T-helper 1 cell treated with Interleukin-12 subunit alpha and Interleukin-12 subunit beta and Interleukin-4 antibody, amounts not matched to agents 30 ng/mL and 1 ng/mL, for 36 hours (primary cell): Measurements from ENCODE around the gene PRXL2B. TPM values are rescaled to one million over a fixed set of nuclear protein-coding genes. Genes with fewer than 3 reads are reported as not detected.

ENCODE experiments used
- intact Hi-C: fragments of 100-400 bp; cut with micrococcal nuclease; formaldehyde crosslinking; loops from one replicate; pipeline ENCODE4 v1.15.1; 2024
- total RNA-seq: library from RNA; stranded (reverse); gene quantifications from 2 replicates; pipeline ENCODE4 v1.2.3, GENCODE V29; 2022

The PRXL2B gene
- total RNA-seq, 1 donor from 2014 or later, result 35.2 TPM

DNA sequence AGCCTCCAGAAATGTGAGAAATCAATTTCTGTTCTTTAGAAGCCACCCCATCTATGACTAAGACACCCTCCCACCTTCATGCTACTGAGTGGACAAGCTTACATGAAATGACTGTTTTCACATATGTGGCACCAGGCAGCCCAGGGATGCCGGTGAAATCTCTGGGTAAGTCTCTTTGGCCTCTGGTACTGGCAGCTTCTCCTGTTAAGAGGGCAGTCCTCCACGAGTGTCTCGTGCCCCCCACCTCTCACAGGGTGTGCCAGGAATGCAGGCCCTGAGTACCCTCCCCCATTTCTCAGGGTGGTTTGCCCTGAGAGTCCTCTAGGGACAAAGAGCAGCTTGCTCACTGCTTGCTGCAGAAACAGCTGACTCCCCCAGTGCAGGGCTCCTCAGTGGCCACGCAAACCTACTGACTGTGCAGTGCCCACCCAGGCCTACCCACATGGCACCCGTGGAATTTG lies 3.2 kb upstream of the PRXL2B start:
- intact Hi-C loops, result no loop called here

DNA sequence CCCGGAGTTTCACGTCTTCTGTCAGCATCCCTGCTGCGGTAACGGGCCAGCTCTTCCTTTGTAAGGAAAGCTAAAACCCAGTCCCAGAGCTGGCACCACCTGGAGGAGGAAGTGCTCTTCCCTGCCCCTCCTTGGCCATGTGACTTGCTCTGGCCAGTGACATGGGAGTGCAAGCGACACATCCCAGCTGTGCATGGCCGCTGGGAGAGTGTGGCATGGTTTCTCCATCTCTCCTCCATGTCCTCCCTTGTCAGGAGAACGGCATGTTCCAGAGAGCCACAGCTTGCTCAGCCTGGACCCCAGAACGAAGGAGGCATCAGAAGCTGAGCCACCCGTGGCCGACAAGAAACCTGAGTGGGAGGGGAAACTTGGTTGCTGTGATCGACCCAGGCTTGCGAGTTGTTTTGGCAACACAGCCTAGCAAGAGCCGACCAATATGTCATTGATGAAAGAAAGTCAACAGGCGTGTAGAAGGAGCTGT lies 2.7 kb upstream of the PRXL2B start:
- intact Hi-C loops, result no loop called here

DNA sequence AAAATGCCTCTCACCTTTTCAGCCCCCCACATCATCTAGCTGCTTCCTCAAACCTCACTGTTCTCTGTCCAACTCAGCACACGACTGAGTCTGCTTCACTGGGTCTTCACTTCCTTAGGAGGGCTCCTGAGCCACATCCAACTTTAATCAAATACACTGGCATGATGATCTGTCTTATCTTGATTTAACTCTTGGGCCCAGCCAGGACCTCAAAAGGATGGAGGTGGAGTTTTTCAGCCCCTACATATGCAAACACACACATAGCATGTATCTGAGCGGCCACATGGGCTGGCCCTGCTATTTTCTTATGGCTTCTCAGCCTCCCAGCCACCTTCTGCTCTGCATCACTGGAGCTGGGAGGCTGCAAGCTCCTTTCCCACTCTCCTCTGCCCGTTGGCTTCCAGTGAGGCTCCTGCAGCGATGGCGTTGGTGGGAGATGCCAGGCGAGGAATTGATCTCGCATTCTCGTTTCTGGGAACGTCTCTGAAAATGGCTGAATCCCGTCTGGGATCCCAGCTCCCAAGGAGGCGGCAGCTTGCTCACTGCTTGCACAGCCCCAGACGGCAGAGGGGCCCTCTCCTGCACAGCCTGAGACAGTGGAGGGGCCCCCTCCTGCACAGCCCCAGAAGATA lies 1.8 kb upstream of the PRXL2B start:
- intact Hi-C loops, result loop anchor here (1.0 to 5.0 kb wide), 4 partner anchors 29 to 1042 kb away; partner anchors contain the start of genes MORN1, RER1, TNFRSF14 and TPRG1L

DNA sequence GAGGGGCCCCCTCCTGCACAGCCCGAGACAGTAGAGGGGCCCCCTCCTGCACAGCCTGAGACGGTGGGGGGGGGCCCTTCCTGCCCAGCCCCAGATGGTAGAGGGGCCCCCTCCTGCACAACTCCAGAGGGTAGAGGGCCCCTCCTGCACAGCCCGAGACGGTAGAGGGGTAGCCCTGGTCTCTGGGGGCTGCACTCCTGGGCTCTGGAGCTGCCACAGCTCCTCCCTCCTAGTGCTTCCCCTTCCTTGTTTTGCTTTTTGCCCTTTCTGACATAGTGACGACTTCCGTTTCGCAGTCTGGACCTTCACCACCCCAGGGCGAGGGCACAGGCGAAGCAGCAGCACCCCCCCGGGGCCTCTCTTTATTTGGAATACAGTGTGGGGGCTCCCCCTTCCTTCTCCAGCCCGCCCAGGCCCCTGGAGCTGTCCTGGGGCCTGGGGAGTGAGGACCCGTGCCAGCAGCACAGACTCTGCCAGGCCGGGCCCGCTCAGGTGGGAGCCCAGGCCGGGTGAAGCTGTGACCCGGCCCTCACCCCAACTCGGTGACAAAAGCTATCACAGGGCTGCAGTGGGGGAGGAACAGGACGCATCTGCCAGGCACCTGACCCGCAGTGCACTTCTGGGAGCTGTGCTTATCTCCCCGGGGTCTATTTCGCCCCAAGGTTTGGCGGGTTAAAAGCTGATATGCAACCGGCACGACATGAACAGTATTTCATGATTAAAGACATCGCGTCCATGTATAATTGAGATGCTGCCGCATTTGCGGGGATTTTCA lies 1.1 kb upstream of the PRXL2B start:
- intact Hi-C loops, result loop anchor here (1.0 to 5.0 kb wide), 13 partner anchors 7 to 1315 kb away; partner anchors contain the start of genes C1orf174, MORN1, PANK4 and PEX10

DNA sequence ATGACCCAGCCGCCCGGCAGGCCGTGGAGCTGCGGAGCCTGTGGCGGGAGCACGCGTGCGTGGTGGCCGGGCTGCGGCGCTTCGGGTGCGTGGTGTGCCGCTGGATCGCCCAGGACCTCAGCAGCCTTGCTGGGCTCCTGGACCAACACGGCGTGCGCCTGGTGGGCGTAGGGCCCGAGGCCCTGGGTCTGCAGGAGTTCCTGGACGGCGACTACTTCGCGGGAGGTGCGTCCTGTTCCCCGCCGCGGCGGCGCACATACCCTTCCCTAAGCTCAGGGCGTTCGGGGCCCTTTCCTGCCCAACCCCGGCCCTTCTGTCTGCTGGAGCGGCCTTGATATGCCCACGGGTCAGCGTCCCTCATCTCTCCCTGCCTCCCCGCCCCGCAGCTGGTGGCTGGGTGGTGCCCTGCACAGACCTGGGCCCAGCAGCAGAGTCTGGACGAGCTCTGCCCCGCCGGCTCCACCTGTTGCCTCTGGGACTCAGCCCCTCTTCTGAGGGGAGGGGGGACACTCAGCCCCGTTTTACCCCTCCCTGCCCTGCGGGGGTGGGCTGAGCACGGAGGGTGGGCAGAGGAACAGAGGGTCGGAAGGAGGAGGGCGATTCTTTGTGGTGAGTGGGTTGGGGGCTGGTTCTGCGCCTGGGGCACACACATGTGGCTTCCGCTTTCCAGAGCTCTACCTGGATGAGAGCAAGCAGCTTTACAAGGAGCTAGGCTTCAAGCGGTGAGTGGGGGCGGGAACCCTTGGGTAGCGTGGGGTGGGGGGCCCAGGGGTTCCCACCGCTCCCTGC lies 688 bp downstream of the PRXL2B start:
- intact Hi-C loops, result loop anchor here (2.0 to 5.0 kb wide), 2 partner anchors 1040 to 1314 kb away; partner anchors contain the start of genes C1orf174 and TPRG1L

DNA sequence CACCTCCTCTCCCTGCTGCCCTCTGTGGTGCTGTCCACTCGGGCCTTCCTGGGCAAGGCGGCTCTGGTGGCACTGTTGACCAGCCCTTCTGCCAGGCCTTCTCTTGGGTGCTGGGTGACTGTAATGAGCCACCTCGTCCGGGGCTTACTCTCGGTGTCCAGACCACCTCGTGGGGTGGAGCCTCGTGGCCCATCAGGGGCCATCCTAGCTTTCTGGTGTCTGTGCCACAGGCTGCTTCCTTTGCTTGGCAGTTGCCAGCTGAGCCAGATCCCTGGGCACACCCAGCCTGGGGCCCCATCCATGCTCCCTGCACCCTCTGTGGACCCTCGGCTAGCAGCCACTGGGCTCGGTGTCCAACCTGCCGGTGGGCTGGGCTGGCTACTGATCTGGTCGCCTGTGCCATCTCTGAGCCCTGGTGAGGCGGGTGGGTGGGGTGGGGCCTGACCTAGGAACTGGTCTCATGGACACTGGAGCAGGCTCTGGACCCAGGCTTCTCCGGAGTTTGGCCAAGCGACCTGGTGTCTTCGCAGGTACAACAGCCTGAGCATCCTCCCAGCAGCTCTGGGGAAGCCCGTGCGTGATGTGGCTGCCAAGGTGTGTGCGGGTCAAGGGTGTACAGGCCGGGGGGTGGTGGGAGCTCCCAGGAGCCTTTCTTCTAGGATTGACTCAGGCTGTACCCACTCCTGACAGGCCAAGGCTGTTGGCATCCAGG lies 1.4 kb downstream of the PRXL2B start:
- intact Hi-C loops, result loop anchor here (2.0 to 5.0 kb wide), 2 partner anchors 1039 to 1313 kb away; partner anchors contain the start of genes C1orf174 and TPRG1L

DNA sequence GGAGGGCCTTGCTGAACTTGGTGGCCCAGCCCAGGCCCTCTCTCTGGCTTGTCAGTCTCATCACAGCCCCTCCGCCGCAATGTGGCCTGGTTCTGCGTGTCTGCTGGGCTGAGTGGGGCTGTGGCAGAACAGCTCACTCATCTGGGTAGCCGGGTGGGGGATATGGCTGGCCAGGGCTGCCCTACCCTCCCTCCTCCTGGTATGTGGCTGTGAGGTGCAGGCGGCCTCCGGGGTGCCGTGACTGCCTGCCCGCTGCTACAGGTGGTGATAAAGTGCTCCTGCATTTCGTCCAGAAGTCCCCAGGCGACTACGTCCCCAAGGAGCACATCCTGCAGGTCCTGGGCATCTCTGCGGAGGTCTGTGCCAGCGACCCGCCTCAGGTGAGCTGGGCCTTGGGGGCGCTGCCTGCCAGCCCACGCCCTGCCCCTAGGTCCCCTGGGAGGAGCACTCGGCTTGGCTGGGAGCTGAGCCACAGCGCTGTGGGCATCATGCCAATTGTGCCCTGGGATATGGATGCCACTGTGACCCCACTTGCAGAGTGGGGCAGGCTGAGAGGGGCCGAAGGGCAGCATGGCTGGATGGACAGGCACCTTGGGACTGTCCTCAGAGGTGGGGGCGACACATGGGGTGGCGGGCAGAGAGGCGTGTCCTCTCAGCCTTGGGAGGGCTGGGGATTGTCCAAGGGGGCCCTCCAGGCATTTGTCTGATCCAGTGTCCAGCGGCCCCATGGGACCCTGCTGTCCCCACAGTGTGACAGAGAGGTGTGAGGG lies 2.3 kb downstream of the PRXL2B start:
- intact Hi-C loops, result loop anchor here (5.0 kb wide), 1 partner anchor 1038 kb away; the partner anchor contains the start of gene TPRG1L

DNA sequence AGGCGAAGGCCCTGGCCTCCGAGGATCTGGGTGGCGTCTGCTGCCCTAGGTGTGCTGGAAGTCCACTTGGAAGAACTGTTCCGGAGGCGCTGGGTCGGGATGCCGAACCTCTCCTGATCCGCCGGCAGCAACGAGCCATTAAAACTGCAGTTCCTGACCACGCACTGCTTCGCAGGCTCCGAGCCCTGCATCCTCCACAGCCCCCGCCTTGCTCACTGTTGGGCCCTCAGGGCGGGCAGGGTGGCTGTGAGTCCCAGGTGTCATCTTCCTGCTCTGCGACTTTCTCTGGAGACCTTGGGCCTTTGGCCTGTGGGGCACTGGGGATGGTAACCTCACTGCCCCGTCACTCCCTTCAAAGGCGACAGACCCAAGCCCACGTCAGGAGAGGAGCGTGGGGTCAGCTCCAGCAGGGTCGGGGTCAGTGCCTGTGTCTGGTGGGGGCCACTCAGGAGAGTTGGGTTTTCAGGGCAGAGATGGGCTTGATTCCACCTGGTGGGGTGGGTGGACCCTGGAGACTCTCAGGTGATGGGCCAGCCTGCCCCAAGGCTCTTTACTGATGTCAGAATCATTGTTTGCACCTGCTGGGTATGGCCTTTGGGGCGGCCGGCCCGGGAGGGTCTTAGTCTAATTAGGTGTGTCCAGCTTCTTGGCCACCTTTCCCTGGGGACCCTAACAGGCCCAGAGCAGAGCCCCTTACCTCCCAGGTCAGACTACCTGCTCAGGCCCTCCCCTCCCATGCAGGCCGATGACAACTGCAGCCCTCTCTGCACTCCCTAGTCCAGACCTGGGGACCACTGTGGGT lies 3.1 kb downstream of the PRXL2B start:
- intact Hi-C loops, result loop anchor here (5.0 kb wide), 1 partner anchor 1038 kb away; the partner anchor contains the start of gene TPRG1L

DNA sequence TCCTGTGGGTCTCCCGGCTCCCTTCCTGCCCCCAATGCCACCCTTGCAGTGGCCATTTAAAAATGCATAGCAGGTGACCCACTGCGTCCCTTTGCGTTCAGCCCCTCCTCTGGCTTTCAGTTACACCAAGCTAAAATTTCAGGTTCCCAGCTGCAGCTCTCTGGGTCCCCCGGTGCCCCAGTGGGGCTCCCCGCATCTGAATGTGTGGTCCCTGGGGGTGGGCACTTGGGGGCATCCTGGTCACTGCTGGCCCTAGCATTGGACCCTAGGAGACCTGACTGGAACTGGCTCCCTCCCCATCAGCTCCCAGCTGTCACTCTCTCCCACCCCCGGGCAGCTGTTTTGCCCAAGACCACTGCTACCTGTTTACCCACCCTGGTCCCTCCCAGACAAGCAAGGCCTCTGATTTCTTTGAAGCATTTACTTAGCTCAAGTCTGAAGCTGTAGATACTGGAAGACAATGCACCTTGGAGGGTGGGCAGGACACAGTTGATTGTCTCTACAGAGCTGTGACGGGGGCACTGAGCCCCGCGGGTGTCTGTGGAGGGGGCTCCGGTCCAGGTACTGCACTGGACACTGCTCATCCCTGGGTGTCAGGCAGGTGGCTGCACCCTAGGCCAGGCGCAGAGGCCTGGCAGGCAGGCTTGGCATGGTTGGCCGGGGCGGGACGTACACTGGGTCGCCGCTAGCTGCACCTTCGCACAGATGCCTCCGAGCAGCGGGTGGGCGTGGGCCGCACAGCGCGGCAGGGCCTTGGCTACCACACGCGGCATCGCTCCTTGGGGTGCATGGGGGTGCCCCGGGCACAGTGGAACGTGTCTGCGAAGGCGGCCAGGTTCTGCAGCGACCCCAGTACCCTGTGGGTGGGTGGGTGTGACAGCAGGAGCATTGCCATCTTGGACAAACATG lies 3.9 kb downstream of the PRXL2B start:
- intact Hi-C loops, result no loop called here

DNA sequence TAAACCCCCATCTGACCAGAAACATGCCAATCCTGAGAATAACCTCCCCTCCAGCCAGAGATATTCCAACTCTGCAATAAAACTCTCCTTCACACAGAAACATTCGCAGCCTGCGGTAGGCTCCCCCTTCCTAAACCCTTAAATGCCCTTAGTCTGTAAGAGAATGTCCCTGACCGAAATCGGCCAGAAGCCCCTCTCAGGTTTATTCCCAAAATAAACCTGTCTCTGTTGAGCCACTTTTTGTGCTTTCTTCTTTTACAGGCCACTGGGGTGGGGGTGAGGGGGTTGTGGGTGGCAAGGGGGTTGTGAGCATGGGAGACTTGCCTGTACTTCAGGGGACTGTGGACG lies 4.6 kb downstream of the PRXL2B start:
- intact Hi-C loops, result no loop called here

DNA sequence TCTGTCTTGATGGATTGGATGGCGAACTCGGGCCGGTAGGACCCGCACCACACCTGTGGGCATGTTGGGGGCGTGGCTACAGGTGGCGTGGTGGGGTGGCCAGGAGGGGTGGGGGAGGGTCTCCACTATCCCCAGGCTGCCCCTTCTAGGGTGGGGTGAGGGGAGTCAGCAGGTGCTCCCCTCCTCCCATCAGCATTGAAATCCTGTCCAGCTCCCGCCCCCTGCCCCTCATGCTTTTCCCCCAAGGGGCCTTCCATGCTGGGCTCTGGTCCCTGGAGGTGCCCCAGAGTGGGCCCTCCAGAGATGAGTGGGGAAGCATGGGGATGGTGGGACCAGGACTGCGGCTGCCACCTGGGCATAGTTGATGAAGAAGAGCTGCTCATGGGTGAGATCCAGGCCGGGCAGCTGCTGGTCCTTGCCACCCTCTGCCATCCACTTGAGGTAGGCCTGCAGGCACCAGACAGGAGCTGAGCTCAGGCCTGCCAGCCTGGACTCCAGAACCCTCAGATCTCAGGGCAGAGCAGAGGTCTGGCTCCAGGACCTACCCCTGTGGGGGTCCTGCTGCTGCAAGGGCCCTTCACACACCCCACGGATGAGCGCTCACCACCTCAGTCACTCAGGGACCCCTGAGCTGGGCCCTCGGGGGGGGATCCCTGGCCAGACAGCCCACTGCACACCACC lies 5.1 kb downstream of the PRXL2B start:
- intact Hi-C loops, result no loop called here

DNA sequence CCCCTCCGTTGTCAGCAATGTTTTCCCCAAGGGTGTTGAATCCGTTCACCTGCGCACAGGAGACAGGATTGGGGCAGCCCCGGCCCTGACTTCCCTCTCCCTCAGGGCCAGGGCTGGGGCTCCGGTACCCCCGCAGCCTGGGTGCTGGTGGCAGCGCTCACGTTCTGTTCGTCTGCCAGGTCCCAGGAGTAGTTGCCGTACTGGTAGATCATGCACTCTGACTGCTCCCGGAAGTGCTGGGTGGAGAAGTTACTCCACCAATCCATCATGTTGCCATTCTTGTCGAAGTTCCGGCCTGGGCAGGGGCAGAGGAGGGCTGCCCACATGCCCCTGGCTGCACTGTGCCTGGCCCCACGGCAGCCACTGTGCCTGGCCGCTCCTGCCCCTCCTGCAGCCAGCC lies 6.1 kb downstream of the PRXL2B start:
- intact Hi-C loops, result no loop called here

DNA sequence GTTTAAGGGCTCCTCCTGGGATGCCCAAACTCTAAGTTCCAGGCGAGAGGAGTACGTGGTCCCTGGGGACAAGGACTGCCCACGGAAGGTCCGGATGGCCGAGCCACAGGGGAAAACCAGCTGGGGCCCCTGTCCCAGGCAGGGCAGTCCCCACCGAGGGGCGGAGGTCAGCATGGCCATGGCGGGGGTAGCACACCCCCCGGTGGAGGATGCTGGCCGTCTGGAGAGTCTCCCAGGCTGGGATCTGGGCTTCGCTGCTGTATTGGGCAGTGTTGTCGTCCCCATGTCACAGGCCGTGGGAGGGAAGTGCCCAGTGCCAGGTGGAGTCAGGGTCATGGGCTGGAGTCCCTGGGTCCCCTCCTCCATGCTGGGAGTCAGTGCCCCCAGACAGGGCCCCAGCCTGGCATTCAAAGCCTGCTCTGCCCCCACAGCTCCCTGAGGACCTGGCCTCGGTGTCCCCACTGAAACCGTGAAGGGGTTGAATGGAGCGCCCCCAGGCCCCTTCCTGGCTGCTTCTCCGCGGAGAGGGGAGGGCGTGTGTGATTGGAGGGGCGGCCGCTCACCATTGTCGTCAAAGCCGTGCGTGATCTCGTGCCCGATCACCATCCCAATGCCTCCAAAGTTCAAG lies 6.8 kb downstream of the PRXL2B start:
- intact Hi-C loops, result no loop called here

DNA sequence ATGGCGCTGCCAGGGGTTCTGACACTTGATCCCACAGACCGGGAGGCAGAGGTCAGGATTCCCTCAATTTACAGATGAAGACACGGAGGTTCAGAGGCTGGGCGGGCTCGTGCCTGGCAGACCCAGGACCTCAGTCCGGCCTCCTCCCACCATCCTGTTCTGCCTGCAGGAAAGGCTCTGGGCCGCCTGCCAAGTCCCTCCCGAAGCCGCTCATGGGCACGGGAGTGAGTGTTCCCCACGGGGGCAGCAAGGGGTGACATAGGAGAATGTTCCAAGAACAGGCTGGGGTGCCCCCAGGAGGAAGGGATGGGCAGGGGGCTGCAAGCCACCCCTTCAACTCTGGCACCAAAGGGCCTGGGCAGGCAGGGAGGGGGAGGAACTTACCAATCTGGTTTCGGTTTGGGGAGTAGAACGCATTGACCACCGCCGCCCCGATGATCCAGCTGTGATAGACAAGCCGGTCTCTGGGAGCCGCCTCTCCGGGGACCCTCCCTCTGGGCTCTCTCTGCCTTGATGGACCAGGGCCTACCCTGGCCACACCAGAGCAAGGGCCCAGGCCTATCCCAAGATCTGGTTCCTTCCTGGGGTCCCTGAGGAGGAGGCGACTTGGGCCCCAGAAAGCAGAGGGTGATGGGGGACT lies 7.5 kb downstream of the PRXL2B start:
- intact Hi-C loops, result no loop called here

DNA sequence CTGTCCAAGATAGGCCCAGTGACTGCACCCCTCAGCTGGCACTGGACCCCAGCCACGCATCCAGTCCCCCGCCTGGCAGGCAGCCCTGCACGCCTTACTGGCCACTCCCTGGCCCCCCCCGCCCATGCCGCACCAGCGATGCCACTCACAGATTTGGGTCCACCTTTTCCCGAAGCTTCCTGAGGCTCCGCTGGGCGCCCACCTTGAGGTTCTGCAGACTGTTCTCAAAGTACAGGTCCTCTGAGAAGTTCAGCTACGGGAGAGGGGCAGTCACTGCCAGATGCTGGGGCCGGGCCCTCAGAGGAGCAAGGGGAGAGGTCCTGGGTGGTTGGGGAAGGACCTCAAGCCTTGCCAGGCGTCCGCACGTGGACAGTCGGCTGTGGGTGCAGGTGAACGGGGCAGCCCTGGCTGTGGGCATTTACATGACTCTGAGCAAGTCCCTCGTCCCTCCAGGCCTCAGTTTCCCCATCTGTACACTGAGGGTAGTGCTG lies 8.1 kb downstream of the PRXL2B start:
- intact Hi-C loops, result no loop called here

DNA sequence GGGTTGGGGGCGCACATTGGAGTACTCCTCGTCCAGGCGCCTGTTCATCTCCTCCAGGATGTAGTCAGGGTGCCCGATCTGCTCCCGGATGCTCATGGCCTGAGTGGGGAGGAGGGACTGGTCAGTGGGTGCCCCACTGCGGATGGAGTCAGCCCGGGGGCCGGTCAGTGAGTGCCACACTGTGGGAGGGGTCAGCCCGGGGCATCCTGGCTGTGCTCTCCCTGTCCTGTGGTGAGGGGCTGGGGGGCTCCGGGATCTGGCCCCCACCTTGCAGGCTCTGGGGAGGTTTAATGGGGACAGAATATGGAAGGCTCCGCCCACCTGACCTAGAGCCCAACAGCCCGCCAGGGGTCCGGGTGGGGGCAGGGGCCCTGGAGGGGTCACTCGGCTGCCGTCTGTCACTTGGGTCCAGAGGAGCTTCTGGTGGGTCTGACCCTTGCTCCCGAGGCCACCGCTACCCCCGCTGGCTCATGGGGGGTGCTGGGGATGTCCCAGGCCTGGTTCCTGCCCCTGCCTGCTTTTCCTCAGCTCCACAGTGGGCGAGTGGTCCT lies 8.8 kb downstream of the PRXL2B start:
- intact Hi-C loops, result no loop called here
